IMR-90 (cell line): ENCODE data around the gene VAMP8. TPM values are rescaled to one million over a fixed set of nuclear protein-coding genes. Genes with fewer than 3 reads are reported as not detected.
A peak's percentile ranks its signal among the peaks of the same experiment; 100 is the strongest.

ENCODE experiments used
- ATAC-seq: fragments of 200-7000 bp; cut with Tn5 transposase; 2 replicates; pipeline ENCODE4 v1.9.1; 2020; ENCODE audit warnings: low read depth, mild to moderate bottlenecking, moderate library complexity
- BruUV-seq: library from RNA; stranded (reverse); fragments of 400-500 nt; replicated peaks from 2 replicates; lab custom pipeline; 2021; lab: Mats Ljungman, UMichigan
- CTCF ChIA-PET: fragments of 300-600 bp; formaldehyde crosslinking; extraction: SDS; loops from one replicate; lab custom pipeline; 2021; ENCODE audit warnings: antibody characterized with exemption; lab: Yijun Ruan, JAX
- POLR2A ChIA-PET: fragments of 300-600 bp; sonication (Branson Sonifier 250); formaldehyde crosslinking; loops from one replicate; lab custom pipeline; 2022; ENCODE audit warnings: antibody characterized with exemption; ENCODE audit not compliant: unreplicated experiment; lab: Charles Lee
- DNase-seq: peaks from one replicate; pipeline ENCODE4 v3.0.0; 2013
- H2AFZ ChIP-seq: replicated peaks from 2 replicates; pipeline ENCODE3; 2013; ENCODE audit warnings: low read length, mild to moderate bottlenecking; ENCODE audit not compliant: poor library complexity
- H2AK5ac ChIP-seq: 2 replicates; pipeline ENCODE4 v1.6.1; 2013; ENCODE audit warnings: low read depth, low read length, inconsistent platforms
- H2AK9ac ChIP-seq: replicated peaks from 2 replicates; pipeline ENCODE3; 2013; ENCODE audit warnings: mild to moderate bottlenecking, low read depth, low read length, moderate library complexity; ENCODE audit not compliant: poor library complexity
- H2BK120ac ChIP-seq: 2 replicates; pipeline ENCODE4 v1.6.1; 2013; ENCODE audit warnings: low read depth, low read length, inconsistent platforms
- H2BK15ac ChIP-seq: 3 replicates; pipeline ENCODE4 v1.6.1; 2013; ENCODE audit warnings: low read depth, low read length, inconsistent platforms
- H2BK20ac ChIP-seq: 2 replicates; pipeline ENCODE4 v1.6.1; 2013; ENCODE audit warnings: low read depth, mild to moderate bottlenecking, inconsistent platforms, low read length, moderate library complexity
- H2BK5ac ChIP-seq: 2 replicates; pipeline ENCODE4 v1.6.1; 2013; ENCODE audit warnings: mild to moderate bottlenecking, low read depth, low read length, inconsistent platforms; ENCODE audit not compliant: poor library complexity, severe bottlenecking
- H3K14ac ChIP-seq: replicated peaks from 2 replicates; pipeline ENCODE4 v1.6.1; 2013; ENCODE audit warnings: low read depth, low read length, inconsistent platforms
- H3K18ac ChIP-seq: 2 replicates; pipeline ENCODE4 v1.6.1; 2013; ENCODE audit warnings: low read depth, low read length, control low read depth
- H3K23ac ChIP-seq: 2 replicates; pipeline ENCODE4 v1.6.1; 2013; ENCODE audit warnings: low read depth, low read length, inconsistent platforms
- H3K27ac ChIP-seq: 2 replicates; pipeline ENCODE4 v1.5.1; 2013; ENCODE audit warnings: mild to moderate bottlenecking, control low read depth, low read length; ENCODE audit not compliant: insufficient read depth
- H3K27me3 ChIP-seq: 2 replicates; pipeline ENCODE4 v1.6.1; 2013; ENCODE audit warnings: low read length; ENCODE audit not compliant: control insufficient read depth, insufficient read depth
- H3K36me3 ChIP-seq: 2 replicates; pipeline ENCODE4 v1.6.1; 2013; ENCODE audit warnings: low read length, mixed read lengths; ENCODE audit not compliant: control insufficient read depth, insufficient read depth
- H3K4ac ChIP-seq: 2 replicates; pipeline ENCODE4 v1.6.1; 2013; ENCODE audit warnings: low read depth, low read length, inconsistent platforms
- H3K4me1 ChIP-seq: 2 replicates; pipeline ENCODE4 v1.6.1; 2013; ENCODE audit warnings: low read length, mixed read lengths; ENCODE audit not compliant: control insufficient read depth, insufficient read depth
- H3K4me2 ChIP-seq: 2 replicates; pipeline ENCODE4 v1.6.1; 2013; ENCODE audit warnings: low read depth, mild to moderate bottlenecking, control low read depth, low read length, moderate library complexity
- H3K4me3 ChIP-seq: 2 replicates; pipeline ENCODE4 v1.5.1; 2013; ENCODE audit warnings: low read depth, mild to moderate bottlenecking, control low read depth, low read length, moderate library complexity; ENCODE audit not compliant: insufficient read depth
- H3K56ac ChIP-seq: 2 replicates; pipeline ENCODE4 v1.6.1; 2013; ENCODE audit warnings: low read length, inconsistent platforms; ENCODE audit not compliant: insufficient read depth; ENCODE audit errors: extremely low read depth
- H3K79me1 ChIP-seq, 2 experiments: 2 replicates each; pipeline ENCODE4 v1.6.1; 2013; ENCODE audit warnings: low read length in 2 of 2, inconsistent platforms in 1 of 2, low read depth in 1 of 2
- H3K9ac ChIP-seq: 2 replicates; pipeline ENCODE4 v1.6.1; 2013; ENCODE audit warnings: low read depth, low read length, control low read depth
- H3K9me1 ChIP-seq: 2 replicates; pipeline ENCODE4 v1.6.1; 2013; ENCODE audit warnings: low read length, inconsistent platforms; ENCODE audit not compliant: insufficient read depth
- H3K9me3 ChIP-seq: 2 replicates; pipeline ENCODE4 v1.6.1; 2013; ENCODE audit warnings: low read length; ENCODE audit not compliant: control insufficient read depth, insufficient read depth
- H4K20me1 ChIP-seq: 2 replicates; pipeline ENCODE4 v1.6.1; 2013; ENCODE audit warnings: low read length, inconsistent platforms; ENCODE audit not compliant: insufficient read depth
- H4K5ac ChIP-seq: 2 replicates; pipeline ENCODE4 v1.6.1; 2013; ENCODE audit warnings: mild to moderate bottlenecking, low read depth, low read length, control low read depth
- H4K8ac ChIP-seq, 2 experiments: 2 replicates each; pipeline ENCODE4 v1.6.1; 2013; ENCODE audit warnings: low read depth in 2 of 2, low read length in 2 of 2, control low read depth in 1 of 2, inconsistent platforms in 1 of 2
- H4K91ac ChIP-seq: 2 replicates; pipeline ENCODE4 v1.6.1; 2013; ENCODE audit warnings: low read depth, low read length, inconsistent platforms; ENCODE audit not compliant: insufficient read depth
- BHLHE40 ChIP-seq: fragments of 150-350 bp; IDR thresholded peaks from 2 replicates; pipeline ENCODE4 v1.6.1; 2016; ENCODE audit warnings: mild to moderate bottlenecking, low read depth, low read length
- MAFK ChIP-seq: IDR thresholded peaks from 2 replicates; pipeline ENCODE4 v1.6.1; 2012; ENCODE audit warnings: low read depth, low read length, improper control_type of control experiment
- WGBS, 2 experiments: methylation state at CpG; one replicate each; pipeline versions ENCODE4 v1.1.5 to v1.1.7; 2013; ENCODE audit warnings: missing lambda C conversion rate in 2 of 2; ENCODE audit not compliant: insufficient read length in 1 of 2; ENCODE audit errors: extremely low coverage in 2 of 2; 5-methylcytosine and 5-hydroxymethylcytosine counted together
- dilution Hi-C: fragments of 300-500 bp; cut with HindIII; formaldehyde crosslinking; loops from one replicate; pipeline ENCODE4 v1.14.3; 2018; ENCODE audit warnings: low sequenced_read_pairs; ENCODE audit not compliant: unreplicated experiment
- in situ Hi-C: fragments of 300-500 bp; cut with MboI; formaldehyde crosslinking; loops from 3 replicates; pipeline ENCODE4 v1.14.3; 2019; ENCODE audit warnings: low sequenced_read_pairs, inconsistent platforms, mixed read lengths
- intact Hi-C: fragments of 100-400 bp; cut with micrococcal nuclease; formaldehyde crosslinking; loops from 2 replicates; pipeline ENCODE4 v1.10.0; 2022
- polyA plus RNA-seq, 3 experiments: library from polyadenylated mRNA; depleted of rRNA; stranded (reverse); fragments of >200 nt; gene quantifications; 2 replicates each; pipeline ENCODE4 v1.2.3, GENCODE V29; 2012; ENCODE audit warnings: low replicate concordance in 1 of 3
- total RNA-seq: library from RNA; depleted of rRNA; stranded (reverse); fragments of >200 nt; gene quantifications from 2 replicates; pipeline ENCODE4 v1.2.3, GENCODE V29; 2012

Gene VAMP8
- total and polyA plus RNA-seq, 2 of the 4 experiments (the other 2 are of a cell fraction), result 0.90 to 1.9 TPM

DNA sequence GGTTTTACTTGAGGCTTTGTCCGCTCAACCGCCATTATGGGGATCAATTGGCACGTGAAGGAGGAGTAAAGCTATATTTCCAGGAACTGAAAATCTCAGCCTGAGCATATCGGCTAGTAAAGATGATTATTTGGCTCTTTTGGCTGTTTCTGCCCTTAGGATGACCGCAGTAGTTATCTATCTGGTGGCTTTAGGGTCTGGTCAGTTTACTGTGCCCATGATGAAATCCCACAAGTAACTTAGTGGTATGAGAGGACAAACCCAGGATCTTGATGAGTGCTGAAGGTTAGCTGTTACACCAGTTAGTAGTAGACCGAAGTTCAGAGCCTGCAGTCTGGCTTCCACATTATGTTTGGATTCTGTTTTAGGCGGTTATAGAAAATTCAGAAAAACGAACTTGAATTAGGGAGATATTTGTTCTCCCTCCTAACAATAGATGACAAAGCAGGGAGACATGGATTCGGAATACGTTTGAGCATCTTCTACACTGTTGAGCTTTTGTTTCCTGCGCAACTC, 37.2 kb upstream of the VAMP8 start:
- H2AK9ac ChIP-seq, result peak overlapping the region; percentile 100
- peak overlapping the region; percentile 70 for H3K4me2 ChIP-seq
- H2BK15ac ChIP-seq, result no peak overlapping the region
- intact Hi-C loops, result no loop called here
- peaks cover 62% of the 10 kb centered on the region for H4K20me1 ChIP-seq
- ATAC-seq, result no peak
- peak overlapping the region; percentile 93 for H3K4ac ChIP-seq
- H3K4me1 ChIP-seq, result peaks cover 10% of the 10 kb centered on the region
- no peak overlapping the region for H4K91ac ChIP-seq
- peaks cover 26% of the 10 kb centered on the region for H3K36me3 ChIP-seq
- peak overlapping the region; percentile 96 for H3K23ac ChIP-seq
- peak overlapping the region; percentile 31; the same call in 1 of the 2 replicates for H2BK120ac ChIP-seq
- peak; percentile 32 for DNase-seq
- no peaks in the 10 kb centered on the region for H3K27me3 ChIP-seq
- peak overlapping the region; percentile 92 for H3K27ac ChIP-seq
- H4K5ac ChIP-seq, result peak overlapping the region; percentile 28; the same call in 1 of the 2 replicates
- no peak overlapping the region for H2BK20ac ChIP-seq
- TF ChIP-seq MAFK (no peak), BHLHE40 (peak; percentile 27; the same call in 1 of the 2 replicates)
- in situ Hi-C loops, result no loop called here
- H3K14ac ChIP-seq, result peak overlapping the region; percentile 97
- H3K56ac ChIP-seq, result peak overlapping the region; percentile 83
- WGBS, 2 experiments, result 0% methylated on average over 3 of the region's 11 CpGs; no CpG with 5 or more reads in 1 of the 2 experiments
- H3K9me1 ChIP-seq, result peaks cover 8% of the 10 kb centered on the region; the same call in 1 of the 2 replicates
- peak overlapping the region; percentile 78 for H3K4me3 ChIP-seq
- H3K9ac ChIP-seq, result peak overlapping the region; percentile 97
- BruUV-seq, result no TSS peak
- H3K9me3 ChIP-seq, result no peaks in the 10 kb centered on the region
- no peak overlapping the region for H2AK5ac ChIP-seq
- peak overlapping the region in 1 of 2 experiments; percentile 62; a peak in 1 of 4 replicates for H4K8ac ChIP-seq
- H3K79me1 ChIP-seq, result peaks cover 20 to 49% of the 10 kb centered on the region in 2 experiments
- H2BK5ac ChIP-seq, result peak overlapping the region; percentile 91
- dilution Hi-C loops, result no loop called here
- POLR2A ChIA-PET, result interaction anchor here (0.6 to 3.6 kb wide), 11 partner anchors 10 to 220 kb away, joined by 3 to 42 read pairs (median 6); no protein-coding TSS in a partner anchor
- CTCF ChIA-PET, result interaction anchor here (1.5 to 2.4 kb wide), 2 partner anchors 111 to 120 kb away, joined by 3 to 7 read pairs; no protein-coding TSS in a partner anchor
- H2AFZ ChIP-seq, result no peak overlapping the region
- peak overlapping the region; percentile 21; the same call in 1 of the 2 replicates for H3K18ac ChIP-seq
